NCI-H1092 treated with DMSO at 0.1 percent for 48 hours (cell line): ENCODE measurements around the gene SOCS3.

Experiments
- DNase-seq: peaks from one replicate; lab custom pipeline; 2025; lab: John Stamatoyannopoulos, UW

Gene SOCS3

DNA sequence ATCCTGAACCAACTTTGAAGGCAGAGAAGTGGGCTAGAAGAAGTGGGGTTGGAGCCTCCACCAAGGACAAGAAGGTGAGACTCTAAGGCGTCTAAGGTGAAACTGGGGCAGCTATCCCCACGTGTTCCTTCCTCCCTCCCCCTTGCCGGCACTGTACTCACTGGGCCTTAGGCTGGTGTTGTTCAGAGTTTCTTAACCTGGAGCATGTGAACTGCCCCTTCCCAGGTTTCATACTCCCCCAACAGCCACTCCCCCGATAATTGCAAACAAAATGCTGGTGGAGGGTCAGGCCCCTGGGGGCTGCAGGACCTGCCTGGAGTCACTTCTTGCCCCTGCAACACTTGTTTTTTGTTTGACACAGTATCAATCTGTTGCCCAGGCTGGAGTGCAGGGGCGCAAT is 7.3 kb upstream of the SOCS3 start:
- DNase-seq = no peak

DNA sequence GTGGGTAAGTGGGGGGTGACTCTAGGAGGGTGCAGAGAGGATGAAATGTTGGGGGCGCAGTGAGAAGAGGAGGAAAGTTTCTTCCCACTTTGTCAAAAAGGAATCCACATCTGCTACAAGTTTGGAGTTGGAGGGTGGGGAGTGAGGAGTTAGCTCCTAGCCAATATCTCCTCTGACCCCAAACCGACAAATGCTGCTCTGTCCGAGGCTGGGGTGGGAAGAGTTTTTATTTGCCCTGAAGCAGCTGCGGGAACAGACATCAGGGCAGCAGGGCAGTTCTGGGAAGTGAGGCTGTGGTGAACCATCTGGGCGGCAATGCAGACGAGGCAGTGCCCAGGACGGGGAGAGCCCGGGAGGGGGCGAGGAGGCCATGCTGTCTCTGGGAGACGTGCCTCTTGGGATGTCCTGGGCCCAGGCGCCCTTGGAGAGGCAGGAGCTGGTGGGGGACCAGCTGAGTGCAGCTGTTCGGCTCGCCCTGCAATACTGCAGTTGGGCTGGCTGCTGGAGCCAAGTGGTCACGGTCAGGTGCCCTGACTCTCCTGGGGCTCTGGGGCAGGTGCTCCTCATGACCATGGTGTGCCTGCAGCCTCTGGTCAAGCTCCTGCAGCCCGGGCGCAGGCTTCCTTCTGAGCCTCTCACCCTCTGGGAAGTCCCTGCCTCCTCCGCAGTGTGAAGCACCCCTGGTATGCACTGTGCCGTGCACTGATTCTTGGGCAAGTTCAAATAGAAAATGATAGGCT is 6.4 kb upstream of the SOCS3 start:
- DNase-seq = peak; percentile 25

DNA sequence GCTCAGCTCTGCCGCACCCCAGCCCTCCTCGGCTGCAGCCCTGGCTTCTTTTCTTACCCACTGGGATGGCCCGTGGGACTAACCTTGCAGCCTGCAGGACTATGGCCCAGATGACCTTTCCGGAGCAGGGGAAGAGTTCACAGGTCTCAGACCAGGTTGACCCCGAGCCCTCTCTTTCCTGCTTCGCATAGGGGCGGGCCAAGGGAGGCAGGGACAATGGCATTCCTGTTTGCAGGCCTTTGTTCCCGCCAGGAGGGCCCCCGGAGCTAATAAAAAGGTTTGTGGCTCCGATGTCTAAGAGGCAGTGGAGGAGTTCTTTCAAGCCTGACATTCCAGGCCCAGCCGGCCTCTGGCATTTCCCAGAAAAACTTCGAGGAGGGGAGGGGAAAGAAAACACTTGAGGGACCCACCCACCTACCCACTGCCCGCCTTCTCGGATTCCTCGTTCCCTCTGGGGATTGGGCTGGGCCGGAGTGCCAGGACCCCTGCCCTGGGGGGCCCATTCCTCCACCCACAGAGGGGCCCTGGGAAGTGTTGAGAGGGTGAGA is 5.8 kb upstream of the SOCS3 start:
- DNase-seq = no peak

DNA sequence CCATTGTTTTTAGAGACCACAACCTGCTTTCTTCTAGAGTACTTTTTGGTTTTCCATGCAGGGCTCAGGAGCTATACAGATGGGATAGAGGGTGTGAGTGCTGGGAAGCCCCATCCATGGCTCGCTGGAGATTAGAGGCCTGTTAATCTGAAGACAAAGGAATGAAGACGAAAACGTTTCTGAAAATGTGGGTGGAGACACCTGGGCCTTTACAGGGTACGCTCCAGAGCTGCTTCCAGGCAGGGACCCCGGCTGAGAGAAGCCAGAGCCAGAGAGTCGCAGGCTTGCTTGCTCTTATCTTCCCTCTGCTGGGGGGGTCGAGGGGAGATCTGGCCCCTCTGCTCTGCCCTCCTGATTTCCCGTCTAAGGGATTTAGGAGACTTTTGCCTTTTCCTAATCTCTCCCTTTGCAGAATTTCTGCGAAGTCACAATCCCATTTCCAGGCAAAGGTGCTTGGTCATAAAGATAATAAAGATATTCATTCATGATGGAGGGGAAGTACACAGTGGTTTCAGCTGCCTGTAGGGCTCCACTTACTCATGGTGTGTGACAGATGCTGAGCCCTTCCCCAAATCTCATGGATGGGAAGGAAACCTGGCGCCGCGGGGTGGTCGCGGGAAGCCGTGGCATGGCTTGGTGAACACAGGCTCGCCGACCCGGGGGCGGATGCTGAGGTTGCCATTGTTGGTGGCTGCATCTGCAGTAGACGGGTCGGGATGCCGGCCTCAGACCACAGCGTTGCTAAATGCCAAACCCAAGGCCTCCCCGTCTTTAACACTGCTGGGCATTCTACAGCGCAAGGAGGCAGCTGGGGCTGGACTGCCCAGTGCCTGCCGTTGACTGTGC is 4.8 kb upstream of the SOCS3 start:
- DNase-seq = no peak

DNA sequence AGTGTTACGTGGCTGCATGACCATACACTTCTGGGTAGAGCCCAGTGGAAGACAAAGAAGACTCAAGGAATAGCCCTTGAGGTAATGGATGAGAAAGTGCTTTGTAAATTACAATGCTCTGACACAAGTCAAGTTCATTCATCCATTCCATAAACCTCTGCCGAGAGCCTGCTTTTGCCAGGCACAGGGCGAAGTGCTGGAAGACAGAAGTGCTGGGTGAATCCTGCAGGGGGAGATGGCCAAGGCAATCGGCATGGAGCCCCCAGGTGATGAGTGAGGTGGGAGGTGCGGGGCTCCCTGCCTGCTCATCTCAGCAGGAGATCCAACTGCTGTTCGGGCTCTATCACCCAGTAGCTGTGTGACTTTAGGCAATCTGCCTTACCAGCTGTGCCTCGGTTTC is 2.8 kb upstream of the SOCS3 start:
- no peak for DNase-seq

DNA sequence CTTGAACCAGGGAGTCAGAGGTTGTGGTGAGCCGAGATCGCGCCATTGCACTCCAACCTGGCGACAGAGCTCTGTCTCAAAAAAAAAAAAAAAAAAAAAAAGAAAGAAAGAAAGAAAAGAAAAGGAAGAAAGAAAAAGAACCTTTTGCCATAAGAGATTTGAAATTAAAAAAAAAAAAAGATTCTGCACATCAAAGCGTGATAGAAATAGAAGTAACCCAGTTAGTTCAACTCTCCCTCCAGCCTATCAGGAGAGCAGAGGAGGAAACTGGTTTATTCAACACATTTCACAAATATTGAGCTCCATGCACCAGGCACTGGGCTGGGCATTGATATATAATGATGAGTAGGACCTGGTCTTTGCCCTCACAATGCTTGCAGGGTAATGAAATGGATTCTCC is 2.4 kb upstream of the SOCS3 start:
- DNase-seq = no peak

DNA sequence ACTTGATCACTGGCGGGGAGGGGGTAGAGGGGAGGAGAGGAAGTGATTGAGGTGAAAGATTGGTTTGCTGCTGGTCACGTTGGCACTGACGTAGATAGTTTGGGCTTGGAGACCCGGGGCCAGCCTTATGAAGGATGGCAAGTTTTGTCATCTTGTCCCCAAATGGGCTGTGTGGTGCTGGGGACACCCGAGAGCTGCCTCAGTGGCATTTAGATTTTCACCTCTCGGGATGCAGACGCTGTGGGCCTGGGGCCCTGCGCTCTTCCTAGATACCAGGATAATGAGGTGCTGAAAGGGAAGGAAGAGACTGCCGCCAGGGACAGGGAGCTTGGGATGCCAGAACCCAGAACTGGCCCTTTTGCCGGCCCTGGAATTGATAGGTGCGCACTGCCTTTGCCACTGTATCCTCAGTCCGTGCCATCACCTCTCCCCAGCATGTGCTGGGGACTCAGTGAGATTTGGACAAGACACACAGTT is 1.4 kb upstream of the SOCS3 start:
- DNase-seq = no peak

DNA sequence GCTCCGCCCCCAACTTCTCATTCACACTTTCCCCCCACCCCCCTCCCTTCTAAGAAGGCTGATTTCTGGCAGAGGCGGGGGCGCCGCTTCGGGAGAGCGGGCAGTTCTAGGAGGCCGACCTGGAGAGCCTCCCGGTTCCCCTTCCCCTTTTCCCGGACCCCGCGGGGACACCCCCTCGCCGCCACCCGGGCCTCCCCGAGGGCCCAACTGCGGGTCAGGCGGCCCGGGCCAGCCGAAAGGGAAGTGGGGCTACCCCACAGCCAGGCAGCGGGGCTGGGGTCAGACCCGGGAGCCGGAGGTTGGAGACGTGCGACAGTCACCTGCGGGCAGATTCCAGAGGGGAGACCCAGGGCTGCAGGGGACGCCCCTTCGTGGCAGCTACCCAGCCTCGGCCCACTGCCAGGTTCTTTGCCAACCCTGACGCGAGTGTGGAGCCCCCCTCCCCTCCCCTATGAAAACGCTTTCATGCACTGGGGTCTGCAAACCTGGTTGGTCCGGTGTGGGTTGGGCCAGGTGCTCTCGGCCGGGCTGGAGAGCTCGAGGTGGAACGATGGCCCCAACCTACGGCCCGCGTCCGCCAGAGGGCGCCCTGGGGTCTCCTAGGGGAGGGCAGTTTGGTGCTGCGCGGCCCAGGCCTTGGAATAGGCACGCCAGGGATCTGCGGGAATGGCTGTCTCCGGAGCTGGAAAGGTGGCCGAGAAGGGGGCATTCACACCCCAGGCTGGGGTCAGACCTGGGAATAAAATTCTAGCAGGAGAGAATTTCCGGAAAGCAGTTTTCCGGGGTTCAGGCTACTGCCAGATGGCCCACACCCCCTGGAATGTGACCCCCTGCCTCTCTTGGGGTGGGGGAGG is 721 bp upstream of the SOCS3 start:
- peak; percentile 48 for DNase-seq

DNA sequence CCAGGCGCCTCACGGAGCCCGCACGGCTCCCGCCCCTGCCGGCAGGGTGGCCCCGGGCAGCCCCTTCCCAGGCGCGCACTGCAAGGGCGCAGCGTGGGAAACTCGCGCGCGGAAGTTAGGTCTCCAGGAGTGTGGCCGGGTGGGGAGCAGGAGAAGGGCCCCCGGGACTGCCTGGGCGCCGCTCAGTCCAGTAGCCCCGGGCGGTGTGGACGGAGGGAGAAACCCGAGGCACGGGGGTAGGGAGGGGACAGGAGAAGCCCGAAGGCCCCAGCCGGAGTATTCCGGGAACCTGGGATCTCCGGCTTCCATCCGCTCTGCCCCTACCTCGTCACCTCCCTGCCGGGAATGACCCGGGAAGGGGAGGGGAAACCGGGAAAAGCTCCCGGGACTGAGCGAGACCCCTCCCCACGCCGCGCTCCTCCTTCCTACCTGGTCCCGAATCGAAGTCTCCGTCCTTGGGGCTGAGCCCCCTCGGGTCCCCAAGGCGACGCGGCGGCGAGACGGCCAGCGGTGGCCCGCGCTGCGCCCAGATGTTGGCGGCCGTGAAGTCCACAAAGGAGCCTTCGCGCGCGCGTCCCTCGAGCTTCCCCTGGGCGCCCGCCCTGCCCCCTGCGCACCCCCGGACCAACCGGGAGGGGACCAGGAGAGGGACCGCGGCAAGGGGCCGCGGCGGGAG is 418 bp downstream of the SOCS3 start:
- DNase-seq = no peak

DNA sequence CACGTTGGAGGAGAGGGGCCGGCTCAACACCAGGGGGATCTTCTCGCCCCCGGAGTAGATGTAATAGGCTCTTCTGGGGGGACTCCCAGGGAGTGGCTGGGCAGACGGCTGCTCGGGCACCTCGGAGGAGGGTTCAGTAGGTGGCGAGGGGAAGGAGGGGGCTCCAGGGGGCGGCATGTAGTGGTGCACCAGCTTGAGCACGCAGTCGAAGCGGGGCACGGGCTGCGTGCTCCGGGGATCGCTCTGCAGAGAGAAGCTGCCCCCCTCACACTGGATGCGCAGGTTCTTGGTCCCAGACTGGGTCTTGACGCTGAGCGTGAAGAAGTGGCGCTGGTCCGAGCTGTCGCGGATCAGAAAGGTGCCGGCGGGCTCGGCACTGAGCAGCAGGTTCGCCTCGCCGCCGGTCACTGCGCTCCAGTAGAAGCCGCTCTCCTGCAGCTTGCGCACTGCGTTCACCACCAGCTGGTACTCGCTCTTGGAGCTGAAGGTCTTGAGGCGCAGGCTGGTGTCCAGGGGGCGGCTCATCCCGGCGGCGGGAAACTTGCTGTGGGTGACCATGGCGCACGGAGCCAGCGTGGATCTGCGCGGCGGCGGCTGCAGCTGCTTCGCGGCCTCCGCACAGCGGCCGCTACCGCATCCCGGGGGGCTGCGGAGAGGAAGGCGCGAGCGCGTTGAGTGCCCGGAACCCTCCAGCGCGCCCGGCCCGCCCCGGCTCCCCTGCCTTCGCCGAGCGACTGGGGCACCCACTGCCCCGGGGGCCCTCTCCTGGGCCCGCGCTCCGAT is 1.1 kb downstream of the SOCS3 start:
- no peak for DNase-seq

DNA sequence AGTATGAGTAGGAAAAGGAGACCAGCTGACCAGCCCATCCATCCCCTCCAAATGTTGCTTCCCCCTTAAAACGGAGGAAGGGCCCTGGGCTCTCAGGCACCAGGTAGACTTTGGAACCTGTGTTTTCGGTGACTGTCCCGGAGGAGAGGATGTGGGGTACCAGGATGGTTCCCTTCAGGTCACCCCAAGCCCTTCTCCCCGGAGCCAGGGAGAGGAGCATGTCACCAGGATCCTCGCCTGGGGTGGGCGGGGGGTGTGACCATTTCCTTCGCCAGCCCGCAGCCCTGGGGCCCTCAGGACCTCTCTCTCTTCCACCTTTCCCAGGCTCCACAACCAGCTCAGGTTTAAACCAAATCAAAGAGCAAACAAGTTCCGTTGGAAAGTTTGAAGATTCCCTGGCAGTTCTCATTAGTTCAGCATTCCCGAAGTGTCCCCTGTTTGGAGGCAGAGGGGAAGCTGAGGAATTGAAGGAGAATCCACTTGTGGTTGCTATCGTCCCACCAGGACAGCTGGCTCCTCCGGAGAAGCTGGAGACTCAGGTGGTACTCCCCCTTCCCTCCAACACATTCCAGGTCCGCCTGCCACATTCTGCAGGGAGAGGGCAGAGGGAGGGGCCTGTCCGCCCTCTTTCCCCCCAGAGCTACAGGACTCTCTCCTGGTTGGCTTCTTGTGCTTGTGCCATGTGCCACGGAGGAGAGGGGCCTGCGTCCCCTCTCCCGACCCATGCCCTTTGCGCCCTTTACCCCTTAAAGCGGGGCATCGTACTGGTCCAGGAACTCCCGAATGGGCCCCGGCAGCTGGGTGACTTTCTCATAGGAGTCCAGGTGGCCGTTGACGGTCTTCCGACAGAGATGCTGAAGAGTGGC is 2.0 kb downstream of the SOCS3 start:
- no peak for DNase-seq

DNA sequence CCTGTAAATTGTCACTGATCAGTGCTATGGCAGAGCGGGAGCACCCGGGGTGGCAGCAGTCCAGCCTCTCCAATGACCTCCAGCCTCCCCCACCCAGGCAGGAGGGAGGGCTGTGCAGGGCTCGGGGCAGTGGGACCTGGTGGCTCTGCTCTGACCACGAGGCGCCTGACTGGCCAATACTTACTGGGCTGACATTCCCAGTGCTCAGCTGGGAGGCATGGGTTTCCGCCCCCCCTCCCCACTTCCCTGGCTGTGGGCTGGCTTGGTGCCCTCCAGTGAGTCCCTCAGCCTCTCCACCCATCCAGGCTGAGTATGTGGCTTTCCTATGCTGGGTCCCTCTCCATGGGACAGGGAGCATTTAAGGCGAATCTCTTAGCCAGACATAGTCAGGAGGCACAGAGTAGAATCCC is 2.7 kb downstream of the SOCS3 start:
- DNase-seq = no peak

DNA sequence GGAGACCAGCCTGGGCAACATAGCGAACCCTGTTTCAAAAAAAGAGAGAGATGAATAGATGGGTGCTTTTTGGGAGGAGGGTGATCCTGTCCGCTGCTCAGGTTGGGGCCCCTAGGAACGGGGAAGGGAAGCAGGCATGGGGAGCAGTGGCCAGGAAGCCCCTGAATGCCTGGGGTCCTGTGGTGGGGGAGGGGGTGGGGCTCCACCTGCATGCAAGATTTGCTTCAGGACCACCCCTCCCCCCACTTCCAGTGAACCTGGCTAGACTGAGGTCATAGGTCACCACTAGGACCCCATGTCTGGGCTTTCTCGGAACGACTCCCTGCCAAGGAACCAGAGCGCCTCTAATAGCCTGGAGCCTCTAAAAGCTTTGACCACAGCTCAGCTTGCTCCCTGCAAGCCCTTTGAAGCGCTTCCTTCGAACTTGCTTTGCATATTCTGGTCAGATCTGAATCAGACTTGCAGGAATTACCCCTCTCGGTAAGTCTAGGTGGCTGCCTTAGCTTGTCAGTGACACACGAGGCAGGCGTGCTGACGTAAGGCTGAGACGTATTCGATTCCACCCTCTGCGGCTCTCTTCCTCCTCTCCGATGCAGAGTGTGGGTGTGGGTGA is 3.7 kb downstream of the SOCS3 start:
- no peak for DNase-seq

DNA sequence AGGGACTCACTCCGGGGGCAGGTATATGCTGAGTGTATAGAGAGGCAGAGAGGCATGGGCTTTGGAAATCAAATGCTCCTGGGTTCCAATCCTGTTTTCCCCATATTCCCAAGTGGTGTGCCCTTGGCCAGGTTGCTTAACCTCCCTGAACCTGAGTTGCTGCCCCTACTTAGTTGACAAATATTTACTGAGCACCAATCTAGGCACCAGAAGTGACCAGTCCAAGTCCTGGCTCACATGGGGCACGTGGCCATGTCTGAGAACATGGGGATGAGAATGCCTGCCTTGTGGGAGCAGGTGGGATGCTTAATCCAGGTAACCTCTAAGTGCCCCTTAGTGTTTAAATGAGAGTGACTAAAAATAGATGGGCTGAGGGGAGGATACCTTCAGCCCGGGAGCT is 4.2 kb downstream of the SOCS3 start:
- no peak for DNase-seq

DNA sequence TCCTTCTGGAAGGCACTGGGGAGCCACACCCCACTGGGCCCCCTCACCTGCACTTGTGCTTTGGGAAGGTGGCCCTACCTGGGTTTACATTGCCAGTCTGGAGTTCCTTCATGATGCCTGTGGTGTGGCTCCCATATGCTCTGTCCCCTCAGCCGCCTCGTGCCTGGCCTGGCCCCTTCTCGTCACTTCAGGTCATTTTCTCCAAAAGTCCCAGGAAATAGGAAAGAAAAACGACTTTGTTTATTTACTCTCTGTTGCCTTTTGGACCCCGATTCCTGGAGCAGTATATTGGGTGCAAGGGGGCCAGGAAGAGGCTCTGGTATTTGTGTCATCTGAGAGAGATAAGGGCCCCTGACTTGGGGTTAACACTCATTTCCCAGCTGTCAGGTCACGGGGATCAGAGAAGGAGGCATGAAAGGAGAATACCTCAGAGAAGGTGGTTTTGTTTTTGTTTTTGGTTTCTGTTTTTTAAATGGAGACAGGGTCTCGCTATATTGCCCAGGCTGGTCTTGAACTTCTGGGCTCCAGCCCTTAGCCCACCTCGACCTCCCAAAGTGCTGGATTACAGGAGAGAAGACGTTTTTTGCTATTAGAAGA is 4.7 kb downstream of the SOCS3 start:
- DNase-seq = no peak

DNA sequence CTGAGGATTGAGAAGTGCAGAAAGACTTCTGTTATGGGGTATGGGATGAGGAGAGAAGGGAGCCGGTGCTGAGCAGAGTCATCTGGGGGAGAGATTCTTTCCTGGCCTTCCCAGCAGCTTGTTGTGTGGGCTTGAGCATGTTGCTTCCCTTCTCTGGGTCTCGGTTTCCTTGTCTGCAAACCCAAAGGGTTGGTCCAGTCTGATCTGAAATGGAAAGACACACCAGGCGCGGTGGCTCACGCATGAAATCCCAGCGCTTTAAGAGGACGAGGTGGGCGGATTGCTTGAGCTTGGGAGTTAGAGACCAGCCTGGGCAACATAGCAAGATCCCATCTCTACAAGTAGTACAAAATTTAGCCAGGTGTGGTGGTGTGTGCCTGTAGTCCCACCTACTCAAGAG is 6.0 kb downstream of the SOCS3 start:
- no peak for DNase-seq

DNA sequence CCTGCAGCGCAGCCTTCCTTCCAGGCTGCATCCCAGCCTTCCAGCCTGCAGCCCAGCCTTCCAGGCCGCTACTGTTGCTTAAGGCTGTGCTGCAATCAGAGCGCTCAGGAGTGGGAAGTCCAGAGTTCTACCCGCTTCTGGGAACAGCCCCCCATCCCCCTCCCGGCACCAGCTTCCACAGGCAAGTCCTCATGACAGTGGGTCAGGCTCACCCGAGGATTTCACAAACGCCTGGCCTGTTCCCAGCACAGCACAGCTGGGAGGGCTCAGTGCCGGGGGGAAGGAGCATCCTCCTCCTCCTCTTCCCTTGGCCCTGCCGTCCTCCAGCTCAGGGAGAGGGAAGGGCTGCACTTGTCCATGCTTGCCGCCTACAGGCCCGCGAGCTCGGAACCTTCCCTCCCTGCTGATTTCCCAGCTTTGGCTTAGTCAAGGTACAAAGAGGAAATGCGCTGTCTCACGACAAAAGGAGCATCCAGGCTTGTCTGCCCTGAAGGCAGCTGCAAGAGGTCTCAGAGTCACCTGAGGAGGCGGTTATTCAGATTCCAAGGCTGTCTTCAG is 8.3 kb downstream of the SOCS3 start:
- DNase-seq = no peak

DNA sequence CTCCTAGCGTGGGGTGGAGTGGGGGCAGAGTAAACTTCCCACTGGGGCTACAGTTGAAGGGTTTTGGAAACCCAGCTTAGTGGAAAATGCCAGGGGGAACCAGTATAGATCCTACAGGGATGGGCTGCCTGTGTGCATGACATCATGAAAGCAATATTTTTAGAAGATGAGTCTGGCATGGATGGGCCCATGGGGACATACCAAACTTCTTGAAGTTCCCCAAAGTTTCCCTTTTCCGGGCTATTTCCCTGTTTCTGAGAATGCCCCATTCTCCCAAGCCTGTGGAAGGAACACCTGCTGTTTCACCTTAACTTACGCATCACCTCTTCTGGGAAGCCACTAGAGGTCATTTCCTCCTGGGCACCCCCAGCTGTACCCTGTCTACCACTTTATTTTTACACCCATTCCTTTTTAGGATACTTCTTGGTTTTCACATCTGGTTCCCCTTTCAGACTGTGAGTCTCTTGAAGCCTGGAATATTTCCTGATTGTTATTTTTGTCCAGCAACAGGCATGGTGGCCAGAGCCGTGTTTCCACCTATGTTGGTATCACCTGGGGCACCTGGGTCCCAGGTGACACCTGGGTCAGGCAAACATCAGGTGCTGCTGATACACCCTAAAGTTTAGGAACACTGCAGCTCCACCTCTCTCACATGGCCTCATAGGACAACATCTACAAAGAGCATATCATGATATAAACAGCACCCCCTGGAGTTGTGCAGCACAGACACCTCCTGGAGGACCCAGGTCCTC is 9.8 kb downstream of the SOCS3 start:
- DNase-seq = no peak
